Muscle of back (tissue), 11 donors: ENCODE data around the gene IFT57. TPM values are rescaled to one million over a fixed set of nuclear protein-coding genes. Genes with fewer than 3 reads are reported as not detected.

Experiments
- DNase-seq, 3 donors: peaks; one replicate each; pipeline versions ENCODE4 v3.0.0 to v3.0.0-alpha.2; 2013
- polyA plus RNA-seq, 10 donors: library from polyadenylated mRNA; unstranded; fragments of 120-200 nt; gene quantifications; one replicate each; pipeline ENCODE4 v1.2.1, GENCODE V29; 2013; ENCODE audit not compliant: insufficient read length in 10 of 10

IFT57 gene
- polyA plus RNA-seq, 10 donors = 25.5 to 41.5 (median 31.5) TPM

GRCh38 chr3:108127301-108127988 lies 94.8 kb downstream of the IFT57 start:
- no peak for DNase-seq

- no peak for DNase-seq
Measured at GRCh38 chr3:108126348-108126747, 95.9 kb downstream of the IFT57 start.

GRCh38 chr3:108125550-108126071 lies 96.6 kb downstream of the IFT57 start:
- DNase-seq = peak in 1 of 3 donors; percentile 17

- DNase-seq = no peak
Measured at GRCh38 chr3:108125153-108125543, 97.1 kb downstream of the IFT57 start.

- no peak for DNase-seq
Measured at GRCh38 chr3:108124337-108125152, 97.7 kb downstream of the IFT57 start.

GRCh38 chr3:108123326-108123725 lies 98.9 kb downstream of the IFT57 start:
- DNase-seq = no peak

GRCh38 chr3:108122276-108122675 lies 99.9 kb downstream of the IFT57 start:
- no peak for DNase-seq

- no peak for DNase-seq
Measured at GRCh38 chr3:108119398-108120104, 102.7 kb downstream of the IFT57 start.

GRCh38 chr3:108118038-108118768 lies 104.0 kb downstream of the IFT57 start:
- DNase-seq = no peak

- DNase-seq = no peak
Measured at GRCh38 chr3:108117241-108117775, 104.9 kb downstream of the IFT57 start.

- no peak for DNase-seq
Measured at GRCh38 chr3:108114423-108115065, 107.7 kb downstream of the IFT57 start.

- no peak for DNase-seq
Measured at GRCh38 chr3:108113975-108114374, 108.2 kb downstream of the IFT57 start.

- DNase-seq = no peak
Measured at GRCh38 chr3:108110934-108111333, 111.3 kb downstream of the IFT57 start.

Other genes with a start within 250 kb of the IFT57 start
- gene CD47, start 131.4 kb downstream of the IFT57 start, polyA plus RNA-seq = 100 to 1,000 TPM in 1 of 10 donors, 10 to 100 TPM in 9; 64.5 to 103 (median 85.5) TPM
- gene HHLA2, start 74.1 kb upstream of the IFT57 start, polyA plus RNA-seq = under 1 TPM in 2 of 10 donors, not detected in 8; 0.07 to 0.14 TPM